SK-N-SH treated with all-trans-retinoic acid at 6 μM for 48 hours (cell line): Measurements from ENCODE around the gene IMMT.

Experiments used
- ATAC-seq: fragments of 200-7000 bp; cut with Tn5 transposase; 3 replicates; pipeline ENCODE4 v1.9.1; 2020; ENCODE audit warnings: mild to moderate bottlenecking, moderate library complexity
- ARNTL ChIP-seq: fragments of 450-650 bp; formaldehyde crosslinking; IDR thresholded peaks from 2 replicates; pipeline ENCODE4 v1.5.0; 2020; ENCODE audit warnings: low read depth, mild to moderate bottlenecking, moderate library complexity, borderline replicate concordance
- BACH2 ChIP-seq: fragments of 250-450 bp; sonication (Bioruptor Pico); IDR thresholded peaks from 2 replicates; pipeline ENCODE4 v1.9.0; 2021; ENCODE audit warnings: mild to moderate bottlenecking, borderline replicate concordance
- CREB5 ChIP-seq: fragments of 250-450 bp; sonication (Bioruptor Pico); IDR thresholded peaks from 2 replicates; pipeline ENCODE4 v1.5.1; 2020; ENCODE audit warnings: low read depth, mild to moderate bottlenecking, moderate library complexity
- CSDC2 ChIP-seq: fragments of 250-450 bp; sonication (Bioruptor Pico); IDR thresholded peaks from 2 replicates; pipeline ENCODE4 v1.5.0; 2020; ENCODE audit warnings: mild to moderate bottlenecking, moderate library complexity
- CSRNP3 ChIP-seq: fragments of 250-450 bp; sonication (Bioruptor Pico); IDR thresholded peaks from 2 replicates; pipeline ENCODE4 v1.5.1; 2021; ENCODE audit warnings: mild to moderate bottlenecking, moderate library complexity
- ESRRG ChIP-seq: fragments of 250-450 bp; sonication (Bioruptor Pico); IDR thresholded peaks from 2 replicates; pipeline ENCODE4 v1.6.1; 2021; ENCODE audit warnings: mild to moderate bottlenecking
- GLIS3 ChIP-seq: fragments of 250-450 bp; sonication (Bioruptor Pico); IDR thresholded peaks from 2 replicates; pipeline ENCODE4 v1.5.0; 2020; ENCODE audit warnings: mild to moderate bottlenecking, moderate library complexity
- ISL1 ChIP-seq: fragments of 250-450 bp; sonication (Bioruptor Pico); IDR thresholded peaks from 2 replicates; pipeline ENCODE4 v2.1.2; 2022; ENCODE audit warnings: mild to moderate bottlenecking, moderate library complexity
- OSR1 ChIP-seq: fragments of 250-450 bp; sonication (Bioruptor Pico); IDR thresholded peaks from 2 replicates; pipeline ENCODE4 v1.8.0; 2022; ENCODE audit warnings: moderate library complexity, mild to moderate bottlenecking, inconsistent platforms
- PATZ1 ChIP-seq: fragments of 250-450 bp; sonication (Bioruptor Pico); IDR thresholded peaks from 2 replicates; pipeline ENCODE4 v1.8.0; 2020; ENCODE audit warnings: mild to moderate bottlenecking, moderate library complexity, borderline replicate concordance
- POU6F1 ChIP-seq: fragments of 250-450 bp; sonication (Bioruptor Pico); IDR thresholded peaks from 2 replicates; pipeline ENCODE4 v1.8.0; 2021; ENCODE audit warnings: low read depth, mild to moderate bottlenecking, moderate library complexity, borderline replicate concordance
- PPARA ChIP-seq: fragments of 250-450 bp; sonication (Bioruptor Pico); IDR thresholded peaks from 2 replicates; pipeline ENCODE4 v1.5.0; 2020; ENCODE audit warnings: mild to moderate bottlenecking, borderline replicate concordance
- RARB ChIP-seq: fragments of 250-450 bp; sonication (Bioruptor Pico); IDR thresholded peaks from 2 replicates; pipeline ENCODE4 v1.8.0; 2021; ENCODE audit warnings: mild to moderate bottlenecking, moderate library complexity
- SNAI2 ChIP-seq: fragments of 250-450 bp; sonication (Bioruptor Pico); IDR thresholded peaks from 2 replicates; pipeline ENCODE4 v1.5.0; 2020; ENCODE audit warnings: mild to moderate bottlenecking, moderate library complexity
- TCF4 ChIP-seq: fragments of 250-450 bp; sonication (Bioruptor Pico); IDR thresholded peaks from 2 replicates; pipeline ENCODE4 v1.8.0; 2021; ENCODE audit warnings: mild to moderate bottlenecking, moderate library complexity, borderline replicate concordance
- TOX ChIP-seq: fragments of 250-450 bp; sonication (Bioruptor Pico); IDR thresholded peaks from 2 replicates; pipeline ENCODE4 v1.8.0; 2021; ENCODE audit warnings: mild to moderate bottlenecking, moderate library complexity, borderline replicate concordance
- TSHZ2 ChIP-seq: fragments of 250-450 bp; sonication (Bioruptor Pico); IDR thresholded peaks from 2 replicates; pipeline ENCODE4 v1.5.0; 2020; ENCODE audit warnings: mild to moderate bottlenecking, moderate library complexity
- ZC3H10 ChIP-seq: fragments of 250-450 bp; sonication (Bioruptor Pico); IDR thresholded peaks from 2 replicates; pipeline ENCODE4 v1.5.1; 2021; ENCODE audit warnings: mild to moderate bottlenecking, moderate library complexity
- ZFP3 ChIP-seq: fragments of 250-450 bp; sonication (Bioruptor Pico); IDR thresholded peaks from 2 replicates; pipeline ENCODE4 v1.5.0; 2020; ENCODE audit warnings: mild to moderate bottlenecking, moderate library complexity
- ZFP30 ChIP-seq: fragments of 450-650 bp; formaldehyde crosslinking; IDR thresholded peaks from 2 replicates; pipeline ENCODE4 v1.5.0; 2022; ENCODE audit warnings: mild to moderate bottlenecking, moderate library complexity
- ZNF565 ChIP-seq: fragments of 450-650 bp; formaldehyde crosslinking; conservative IDR thresholded peaks from 2 replicates; pipeline ENCODE4 v1.5.0; 2020; ENCODE audit warnings: low read depth, mild to moderate bottlenecking, moderate library complexity
- ZNF70 ChIP-seq: fragments of 450-650 bp; formaldehyde crosslinking; IDR thresholded peaks from 2 replicates; pipeline ENCODE4 v1.5.0; 2020; ENCODE audit warnings: mild to moderate bottlenecking, moderate library complexity
- ZNF8 ChIP-seq: fragments of 450-650 bp; formaldehyde crosslinking; IDR thresholded peaks from 2 replicates; pipeline ENCODE4 v1.5.0; 2020; ENCODE audit warnings: mild to moderate bottlenecking, moderate library complexity

The IMMT gene

GRCh38 chr2:86235196-86235980 is 40.1 kb upstream of the IMMT start:
- no peak for ATAC-seq
- TF ChIP-seq ZFP3 (CRISPR knock-in tag) (no peak), CSDC2 (CRISPR knock-in tag) (no peak), ZNF565 (no peak), ZFP30 (no peak), ARNTL (no peak), PPARA (CRISPR knock-in tag) (no peak), PATZ1 (no peak), ZNF70 (CRISPR knock-in tag) (no peak)

- ATAC-seq: no peak
Observed at GRCh38 chr2:86234563-86235131, 39.4 kb upstream of the IMMT start.

GRCh38 chr2:86233436-86233835 is 38.2 kb upstream of the IMMT start:
- TF ChIP-seq ZC3H10 (CRISPR knock-in tag): no peak
- no peak for TF ChIP-seq TSHZ2
- TF ChIP-seq CSRNP3 (CRISPR knock-in tag): no peak
- TF ChIP-seq PPARA (CRISPR knock-in tag): no peak
- no peak for TF ChIP-seq TOX
- TF ChIP-seq ESRRG (CRISPR knock-in tag): no peak
- TF ChIP-seq CSDC2 (CRISPR knock-in tag): no peak
- no peak for TF ChIP-seq PATZ1
- no peak for TF ChIP-seq CREB5
- no peak for TF ChIP-seq POU6F1 (CRISPR knock-in tag)
- TF ChIP-seq GLIS3 (CRISPR knock-in tag): no peak
- TF ChIP-seq ZNF565: no peak
- no peak for TF ChIP-seq OSR1 (CRISPR knock-in tag)
- no peak for TF ChIP-seq ZNF70 (CRISPR knock-in tag)
- no peak for TF ChIP-seq ISL1 (CRISPR knock-in tag)
- no peak for TF ChIP-seq ZFP30
- no peak for TF ChIP-seq RARB (CRISPR knock-in tag)
- no peak for TF ChIP-seq SNAI2 (CRISPR knock-in tag)
- TF ChIP-seq ZNF8 (CRISPR knock-in tag): no peak
- TF ChIP-seq BACH2: no peak
- no peak for ATAC-seq

More at GRCh38 chr2:86234563-86235131, 39.4 kb upstream of the IMMT start:
- TF ChIP-seq ZNF565 (no peak), ZNF70 (CRISPR knock-in tag) (no peak), ZC3H10 (CRISPR knock-in tag) (no peak), TCF4 (CRISPR knock-in tag) (no peak), ZFP30 (no peak), ZNF8 (CRISPR knock-in tag) (no peak)
- TF ChIP-seq, all 23 proteins: peak for 0
